Heart left ventricle (tissue), 16 donors: Measurements from ENCODE around the gene DIP2C. TPM values are rescaled to one million over a fixed set of nuclear protein-coding genes. Genes with fewer than 3 reads are reported as not detected.
"Not testable (repeated sequence)": the region's sequence is repeated elsewhere in the genome, so short reads cannot be mapped to it uniquely, and the experiment has no call there.

Experiments used
- ATAC-seq, 4 donors: fragments of 200-7000 bp; cut with Tn5 transposase; one replicate each; pipeline ENCODE4 v1.9.1; 2020 to 2022; ENCODE audit warnings: moderate library complexity in 4 of 4, mild to moderate bottlenecking in 3 of 4, moderate number of reproducible peaks in 1 of 4
- DNase-seq, 5 donors: peaks; one replicate each; pipeline ENCODE4 v3.0.0-alpha.2; 2020
- H3K27ac ChIP-seq, 12 donors: fragments of 200-600 bp; sonication (generic) in 4 of 12; one replicate each; pipeline versions ENCODE4 v1.5.0 to v1.8.0; 2016 to 2022; ENCODE audit warnings: mild to moderate bottlenecking in 2 of 12
- H3K27me3 ChIP-seq, 9 donors: fragments of 200-600 bp; sonication (generic) in 2 of 9; one replicate each; pipeline versions ENCODE4 v1.5.1 to v1.8.0; 2016 to 2022; ENCODE audit warnings: mild to moderate bottlenecking in 3 of 9
- H3K36me3 ChIP-seq, 9 donors: fragments of 200-600 bp; sonication (generic) in 2 of 9; one replicate each; pipeline versions ENCODE4 v1.5.0 to v1.8.0; 2018 to 2022; ENCODE audit warnings: mild to moderate bottlenecking in 2 of 9
- H3K4me1 ChIP-seq, 12 donors: fragments of 200-600 bp; sonication (generic) in 4 of 12; one replicate each; pipeline versions ENCODE4 v1.5.0 to v1.8.0; 2016 to 2022; ENCODE audit warnings: mild to moderate bottlenecking in 3 of 12
- H3K4me3 ChIP-seq, 12 donors: fragments of 200-600 bp; sonication (generic) in 4 of 12; one replicate each; pipeline versions ENCODE4 v1.5.0 to v1.8.0; 2017 to 2022; ENCODE audit warnings: mild to moderate bottlenecking in 9 of 12, moderate library complexity in 4 of 12
- H3K9me3 ChIP-seq, 12 donors: fragments of 200-600 bp; sonication (generic) in 4 of 12; one replicate each; pipeline versions ENCODE4 v1.5.0 to v1.8.0; 2016 to 2022; ENCODE audit warnings: mild to moderate bottlenecking in 1 of 12
- CTCF ChIP-seq, 12 donors: fragments of 200-600 bp; sonication (generic) in 4 of 12; IDR thresholded peaks; one replicate each; pipeline versions ENCODE4 v1.5.0 to v1.8.0; 2018 to 2022; ENCODE audit warnings: antibody characterized with exemption in 12 of 12, mild to moderate bottlenecking in 5 of 12
- POLR2A ChIP-seq, 2 donors: fragments of 450-650 bp; IDR thresholded peaks; one replicate each; pipeline ENCODE4 v1.6.1; 2017; ENCODE audit warnings: antibody characterized with exemption in 2 of 2, mild to moderate bottlenecking in 2 of 2, moderate library complexity in 2 of 2
- WGBS, 4 donors: extraction: QIAGEN DNeasy Blood & Tissue Kit in 2 of 4; methylation state at CpG; one replicate each; pipeline versions ENCODE4 v1.1.5 to v1.1.7; 2013 to 2018; 5-methylcytosine and 5-hydroxymethylcytosine counted together
- intact Hi-C, 10 donors: fragments of 100-400 bp; cut with DNase I; formaldehyde crosslinking; loops; one replicate each; pipeline versions ENCODE4 v1.11.1 to v1.14.2; 2022
- polyA plus RNA-seq, 2 donors: library from polyadenylated mRNA; stranded (reverse); fragments of 200-250 nt; gene quantifications; one replicate each; pipeline ENCODE4 v1.2.3, GENCODE V29; 2013
- total RNA-seq, 9 donors: library from RNA; depleted of rRNA in 2 of 9; stranded (reverse); fragments of >200 nt in 2 of 9; fragmentation: NEBNext Ultra II Directional in 3 of 9; extraction: Animal tissue kit (Norgen Biotek cat#: 25700) in 3 of 9; gene quantifications; one replicate each; pipeline versions ENCODE4 v1.1.0 to v1.2.4, GENCODE V29; 2016 to 2023
- donor health status: ischemic (EF 13 %, LVEDD 7.1; RV severe dilation, severe dysfunction).
- donor health status: healthy with polysubstance abuse.
- donor health status: DM: no; HTN: yes; CAD: no.
- donor health status: DM: no; HTN: no; CAD: no.
- donor health status: ischemic (EF 25% LVEDD 6.9; RV normal size, moderate dysfunction).
- donor health status: ischemic (EF 25% LVEDD 5.7; RV mildly dilated, moderate dysfunction).
- donor health status: healthy.
- donor health status: DM: yes; HTN: yes; CAD: no.
- donor health status: ischemic (EF 35%, LVEDD 5.7; RV mildly dilated, moderate dysfunction).
- donor health status: nonischemic (EF 11% LVEDD 7.7; RV severe dilation, severe dysfunction).
- donor health status: DM: yes; HTN: yes; CAD: no.
- donor health status: PGD.
- donor health status: ischemic (EF 29% LVEDD 5.4; RV normal size, mild dysfunction).
- donor health status: nonischemic (EF 23%, LVEDD 6.1; RV moderate dilation, normal function).

Gene DIP2C
- total and polyA plus RNA-seq, 11 donors, result 7.4 to 43.1 (median 28.5) TPM

GRCh38 chr10:326350-326749 is 363.1 kb downstream of the DIP2C start:
- Histone ChIP-seq H3K27ac (no peak overlapping the region), H3K27me3 (no peaks in the 10 kb centered on the region), H3K36me3 (peaks cover 0 to 45% (median 22%) of the 10 kb centered on the region in 9 donors), H3K4me1 (peaks cover 0 to 16% (median 3%) of the 10 kb centered on the region in 12 donors), H3K9me3 (no peaks in the 10 kb centered on the region), H3K4me3 (no peak overlapping the region)
- ATAC-seq (no peak), DNase-seq (no peak)
- intact Hi-C loops, result no loop called here
- TF ChIP-seq POLR2A (IDR thresholded peaks at IDR 0.05) (no peak), CTCF (IDR thresholded peaks at IDR 0.05) (no peak)
- 79 to 84% (median 82%) methylated on average over 11 of the region's 11 CpGs for WGBS, 4 donors

GRCh38 chr10:325282-325681 is 364.2 kb downstream of the DIP2C start:
- no peak for ATAC-seq
- intact Hi-C loops, result no loop called here
- H3K36me3 ChIP-seq, result peaks cover 0 to 53% (median 29%) of the 10 kb centered on the region in 9 donors

DNA sequence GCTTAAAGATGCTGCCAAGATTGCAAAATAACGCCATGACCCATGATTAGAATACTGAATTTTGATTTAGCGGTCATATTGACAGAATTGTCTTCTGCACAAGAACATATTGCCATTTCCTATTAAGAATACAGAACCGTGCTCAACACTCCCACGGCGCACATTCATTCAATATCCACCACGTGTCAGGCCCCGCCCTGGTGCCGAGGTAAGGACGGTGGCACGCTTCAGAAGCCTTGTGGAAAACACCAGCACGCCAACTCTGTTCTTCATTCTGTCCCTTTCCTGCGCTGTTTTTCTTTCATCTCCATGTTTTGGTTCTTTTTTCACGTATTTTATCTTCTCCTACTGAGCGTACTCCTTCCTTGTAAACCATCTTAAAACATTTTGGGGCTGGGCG is 364.9 kb downstream of the DIP2C start:
- Histone ChIP-seq H3K36me3 (peaks cover 0 to 59% (median 29%) of the 10 kb centered on the region in 9 donors), H3K27me3 (no peaks in the 10 kb centered on the region), H3K9me3 (no peaks in the 10 kb centered on the region), H3K4me3 (no peak overlapping the region), H3K27ac (no peak overlapping the region), H3K4me1 (peaks cover 0 to 13% (median 3%) of the 10 kb centered on the region in 12 donors)
- TF ChIP-seq CTCF (IDR thresholded peaks at IDR 0.05), result no peak
- no peak for TF ChIP-seq POLR2A (IDR thresholded peaks at IDR 0.05)
- ATAC-seq, result no peak
- DNase-seq, result no peak
- WGBS, 4 donors, result 94 to 96% (median 95%) methylated on average over 15 of the region's 15 CpGs
- intact Hi-C loops, result no loop called here

More at GRCh38 chr10:325282-325681, 364.2 kb downstream of the DIP2C start:
- Histone ChIP-seq H3K27ac (no peak overlapping the region), H3K9me3 (no peaks in the 10 kb centered on the region), H3K4me1 (peaks cover 0 to 16% (median 3%) of the 10 kb centered on the region in 12 donors), H3K27me3 (no peaks in the 10 kb centered on the region), H3K4me3 (no peak overlapping the region)
- no peak for TF ChIP-seq CTCF (IDR thresholded peaks at IDR 0.05)
- no peak for TF ChIP-seq POLR2A (IDR thresholded peaks at IDR 0.05)
- no peak for DNase-seq
- 95 to 96% (median 95%) methylated on average over 8 of the region's 8 CpGs for WGBS, 4 donors

- DNase-seq (peak in 4 of 5 donors; percentile 51 to 79 (median 66)), ATAC-seq (peak; percentile 37 to 94 (median 86))
- intact Hi-C loops, result no loop called here
- Histone ChIP-seq H3K9me3 (no peaks in the 10 kb centered on the region), H3K27ac (peak overlapping the region in 1 of 12 donors; percentile 49), H3K27me3 (no peaks in the 10 kb centered on the region), H3K36me3 (peaks cover 0 to 59% (median 29%) of the 10 kb centered on the region in 9 donors), H3K4me1 (peaks cover 0 to 8% (median 0%) of the 10 kb centered on the region in 12 donors), H3K4me3 (peak overlapping the region in 1 of 12 donors; percentile 21)
- WGBS, 4 donors, result 59 to 70% (median 61%) methylated on average over 15 of the region's 15 CpGs
- TF ChIP-seq POLR2A (IDR thresholded peaks at IDR 0.05) (no peak), CTCF (IDR thresholded peaks at IDR 0.05) (no peak)
Measured at GRCh38 chr10:323651-324293, 365.7 kb downstream of the DIP2C start.

DNA sequence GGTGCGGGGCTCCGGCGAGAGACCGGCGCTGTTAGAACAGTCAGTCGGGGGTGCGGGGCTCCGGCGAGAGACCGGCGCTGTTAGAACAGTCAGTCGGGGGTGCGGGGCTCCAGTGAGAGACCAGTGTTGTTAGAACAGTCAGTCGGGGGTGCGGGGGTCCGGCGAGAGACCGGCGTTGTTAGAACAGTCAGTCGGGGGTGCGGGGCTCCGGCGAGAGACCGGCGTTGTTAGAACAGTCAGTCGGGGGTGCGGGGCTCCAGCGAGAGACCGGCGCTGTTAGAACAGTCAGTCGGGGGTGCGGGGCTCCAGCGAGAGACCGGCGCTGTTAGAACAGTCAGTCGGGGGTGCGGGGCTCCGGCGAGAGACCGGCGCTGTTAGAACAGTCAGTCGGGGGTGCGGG is 366.4 kb downstream of the DIP2C start:
- H3K27me3 ChIP-seq, H3K9me3 ChIP-seq, H3K4me3 ChIP-seq, DNase-seq, intact Hi-C loops, ATAC-seq, H3K27ac ChIP-seq: not testable (repeated sequence)
- Histone ChIP-seq H3K36me3 (peaks cover 0 to 58% (median 34%) of the 10 kb centered on the region in 9 donors), H3K4me1 (peaks cover 0 to 10% (median 2%) of the 10 kb centered on the region in 12 donors)
- 87 to 96% (median 94%) methylated on average over 22 to 38 of the region's 43 CpGs for WGBS, 4 donors
